Activated CD8-positive, alpha-beta T cell treated with anti-CD3 and anti-CD28 coated beads for 36 hours (primary cell): Measurements from ENCODE around the gene PTPN7. TPM values are rescaled to one million over a fixed set of nuclear protein-coding genes. Genes with fewer than 3 reads are reported as not detected.

Experiments
- ATAC-seq: fragments of 200-7000 bp; cut with Tn5 transposase; one replicate; pipeline ENCODE4 v1.10.0; 2021; ENCODE audit warnings: mild to moderate bottlenecking, moderate library complexity
- CTCF ChIA-PET: fragments of 350-600 bp; sonication (Branson Sonifier 250); formaldehyde crosslinking; loops from one replicate; lab custom pipeline; 2021; ENCODE audit warnings: antibody characterized with exemption; lab: Charles Lee
- POLR2A ChIA-PET: fragments of 350-600 bp; sonication (Branson Sonifier 250); formaldehyde crosslinking; loops from one replicate; lab custom pipeline; 2021; ENCODE audit warnings: antibody characterized with exemption; lab: Charles Lee
- DNase-seq: peaks from one replicate; pipeline ENCODE4 v3.0.0-alpha.2; 2020
- H3K27ac Mint-ChIP-seq: one replicate; pipeline ENCODE4 v1.8.0; 2021; ENCODE audit warnings: mild to moderate bottlenecking, mixed read lengths
- H3K27me3 Mint-ChIP-seq: one replicate; pipeline ENCODE4 v1.8.0; 2021; ENCODE audit warnings: mixed read lengths
- H3K36me3 Mint-ChIP-seq: one replicate; pipeline ENCODE4 v1.8.0; 2021; ENCODE audit warnings: low read depth, mixed read lengths
- H3K4me1 Mint-ChIP-seq: one replicate; pipeline ENCODE4 v1.8.0; 2021; ENCODE audit warnings: low read depth, mixed read lengths
- H3K4me3 Mint-ChIP-seq: one replicate; pipeline ENCODE4 v1.8.0; 2021; ENCODE audit warnings: mild to moderate bottlenecking, moderate library complexity, mixed read lengths
- H3K9me3 Mint-ChIP-seq: one replicate; pipeline ENCODE4 v1.8.0; 2021; ENCODE audit warnings: mixed read lengths
- intact Hi-C: fragments of 100-400 bp; cut with micrococcal nuclease; formaldehyde crosslinking; loops from one replicate; pipeline ENCODE4 v1.10.0; 2022
- total RNA-seq, 2 experiments: library from RNA; stranded (reverse); gene quantifications; one replicate each; pipeline ENCODE4 v1.2.3, GENCODE V29; 2021
- TF ChIP-seq, protein P1 (sequence below): fragments of 200-600 bp; IDR thresholded peaks from one replicate; pipeline ENCODE4 v1.8.0; 2022; ENCODE audit warnings: antibody characterized with exemption, mild to moderate bottlenecking

Gene PTPN7
- total RNA-seq, 2 experiments from 2014 or later, result 195 to 200 TPM

DNA sequence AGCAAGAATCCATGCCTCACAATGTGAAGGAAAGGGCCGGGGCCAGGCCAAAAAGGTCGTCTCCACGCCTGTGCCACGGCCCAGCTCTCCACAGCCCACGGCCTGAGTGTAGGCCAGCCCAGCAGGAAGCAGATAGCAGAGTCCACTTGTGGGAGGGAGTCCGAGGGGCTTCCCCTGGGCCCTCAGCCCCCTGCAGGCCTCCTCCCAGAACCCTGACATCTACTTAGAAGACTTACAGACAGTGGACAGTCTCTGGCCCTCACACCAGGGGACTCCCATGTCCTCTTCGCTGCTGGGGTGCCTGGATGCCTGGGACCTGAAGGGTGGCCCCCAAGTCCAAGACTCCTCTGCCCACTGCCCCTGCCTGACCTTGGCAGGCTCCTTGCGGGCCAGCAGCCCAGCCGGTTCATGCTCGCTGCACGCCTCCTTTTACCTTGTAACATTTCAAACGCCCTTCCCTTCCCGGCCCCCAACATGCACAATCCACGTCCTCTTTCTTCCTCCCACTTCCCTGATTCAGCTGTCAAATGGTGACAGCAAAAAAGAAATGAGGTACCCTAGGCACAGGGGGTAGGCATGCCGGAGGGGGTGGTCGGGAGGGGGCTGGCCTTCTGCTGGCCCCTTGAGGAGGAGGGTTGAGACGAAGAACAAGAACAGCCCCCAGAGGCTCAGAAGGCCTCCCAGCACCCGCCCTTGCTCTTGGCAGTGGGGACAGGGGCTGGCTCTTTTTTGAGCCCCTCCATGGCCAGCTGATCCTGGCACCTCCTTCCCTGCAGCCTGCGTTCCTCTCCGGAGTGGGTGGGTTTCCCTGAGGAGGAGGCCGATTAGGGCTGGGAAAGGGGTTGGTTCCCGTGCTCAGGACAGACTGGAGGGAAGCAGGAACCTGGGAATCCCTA, 997 bp upstream of the PTPN7 start:
- peaks cover 63% of the 10 kb centered on the region for H3K4me1 Mint-ChIP-seq
- TF ChIP-seq, protein P1, sequence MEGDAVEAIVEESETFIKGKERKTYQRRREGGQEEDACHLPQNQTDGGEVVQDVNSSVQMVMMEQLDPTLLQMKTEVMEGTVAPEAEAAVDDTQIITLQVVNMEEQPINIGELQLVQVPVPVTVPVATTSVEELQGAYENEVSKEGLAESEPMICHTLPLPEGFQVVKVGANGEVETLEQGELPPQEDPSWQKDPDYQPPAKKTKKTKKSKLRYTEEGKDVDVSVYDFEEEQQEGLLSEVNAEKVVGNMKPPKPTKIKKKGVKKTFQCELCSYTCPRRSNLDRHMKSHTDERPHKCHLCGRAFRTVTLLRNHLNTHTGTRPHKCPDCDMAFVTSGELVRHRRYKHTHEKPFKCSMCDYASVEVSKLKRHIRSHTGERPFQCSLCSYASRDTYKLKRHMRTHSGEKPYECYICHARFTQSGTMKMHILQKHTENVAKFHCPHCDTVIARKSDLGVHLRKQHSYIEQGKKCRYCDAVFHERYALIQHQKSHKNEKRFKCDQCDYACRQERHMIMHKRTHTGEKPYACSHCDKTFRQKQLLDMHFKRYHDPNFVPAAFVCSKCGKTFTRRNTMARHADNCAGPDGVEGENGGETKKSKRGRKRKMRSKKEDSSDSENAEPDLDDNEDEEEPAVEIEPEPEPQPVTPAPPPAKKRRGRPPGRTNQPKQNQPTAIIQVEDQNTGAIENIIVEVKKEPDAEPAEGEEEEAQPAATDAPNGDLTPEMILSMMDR, result no peak
- ATAC-seq (no peak), DNase-seq (peak; percentile 53)
- peaks cover 37% of the 10 kb centered on the region for H3K36me3 Mint-ChIP-seq
- H3K27me3 Mint-ChIP-seq, result no peaks in the 10 kb centered on the region
- intact Hi-C loops, result no loop called here
- peak overlapping the region; percentile 95 for H3K4me3 Mint-ChIP-seq
- ChIA-PET CTCF (interaction anchor here (1.1 to 2.6 kb wide), 10 partner anchors 10 to 154 kb away, joined by 3 to 27 read pairs (median 4); partner anchors contain the start of gene ARL8A), POLR2A (interaction anchor here (1.3 to 13.6 kb wide), 5 partner anchors 9 to 332 kb away, joined by 4 to 124 read pairs (median 14); partner anchors contain the start of genes ARL8A and IPO9)
- no peaks in the 10 kb centered on the region for H3K9me3 Mint-ChIP-seq
- peak overlapping the region; percentile 95 for H3K27ac Mint-ChIP-seq

GRCh38 chr1:202159534-202160371, 649 bp downstream of the PTPN7 start:
- H3K9me3 Mint-ChIP-seq, result no peaks in the 10 kb centered on the region
- peaks cover 71% of the 10 kb centered on the region for H3K4me1 Mint-ChIP-seq
- CTCF ChIA-PET, result interaction anchor here (0.9 to 2.6 kb wide), 14 partner anchors 8 to 196 kb away, joined by 3 to 27 read pairs (median 4); partner anchors contain the start of genes ARL8A and LGR6
- peak; percentile 90 for DNase-seq
- peak overlapping the region; percentile 95 for H3K4me3 Mint-ChIP-seq
- POLR2A ChIA-PET, result interaction anchor here (0.7 to 13.6 kb wide), 8 partner anchors 8 to 58 kb away, joined by 3 to 124 read pairs (median 6); partner anchors contain the start of gene ARL8A
- H3K27ac Mint-ChIP-seq, result peak overlapping the region; percentile 95
- TF ChIP-seq, protein P1, result no peak
- peak; percentile 44 for ATAC-seq
- peaks cover 53% of the 10 kb centered on the region for H3K36me3 Mint-ChIP-seq
- intact Hi-C loops, result no loop called here
- no peaks in the 10 kb centered on the region for H3K27me3 Mint-ChIP-seq

DNA sequence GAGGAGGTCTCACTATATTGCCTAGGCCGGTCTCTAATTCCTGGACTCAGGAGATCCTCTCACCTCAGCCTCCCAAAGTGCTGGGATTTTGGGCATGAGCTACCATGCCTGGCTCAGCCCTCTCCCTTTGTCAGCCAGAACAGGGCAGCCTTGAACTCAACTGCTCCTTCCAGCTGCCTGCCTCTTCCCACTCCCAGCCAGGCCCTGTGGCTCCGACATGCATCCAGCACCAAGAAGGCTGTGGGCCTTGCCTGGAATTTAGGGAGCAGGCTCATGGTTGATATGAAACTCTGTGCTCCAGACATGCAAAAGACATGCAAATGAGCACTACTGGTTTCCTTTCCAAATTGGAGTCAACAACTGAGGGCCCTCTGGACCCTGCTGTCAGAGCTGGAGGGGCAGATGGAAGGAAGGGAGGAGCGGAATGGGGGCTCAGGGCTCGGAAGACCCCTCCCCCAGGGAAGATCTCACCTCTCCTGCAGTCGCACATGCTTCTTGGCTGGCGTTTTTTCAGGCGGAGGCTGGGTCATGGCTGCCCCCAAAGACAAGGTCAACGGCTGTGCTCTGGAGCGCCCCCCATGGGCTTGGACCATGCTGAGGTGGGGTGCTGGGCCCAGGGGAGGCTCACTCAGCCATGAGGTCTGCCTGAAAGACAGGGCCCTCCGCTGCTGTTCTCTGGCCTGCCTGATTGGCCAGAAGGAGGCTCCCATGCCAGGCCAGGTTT, 1.4 kb downstream of the PTPN7 start:
- peak; percentile 5 for ATAC-seq
- CTCF ChIA-PET, result interaction anchor here (2.0 to 2.6 kb wide), 2 partner anchors 11 to 15 kb away, joined by 9 to 27 read pairs; partner anchors contain the start of gene ARL8A
- Mint-ChIP-seq H3K27ac (peak overlapping the region; percentile 95), H3K27me3 (no peaks in the 10 kb centered on the region), H3K36me3 (peaks cover 59% of the 10 kb centered on the region), H3K4me3 (peak overlapping the region; percentile 95), H3K4me1 (peaks cover 66% of the 10 kb centered on the region), H3K9me3 (no peaks in the 10 kb centered on the region)
- TF ChIP-seq, protein P1, result peak; percentile 19
- DNase-seq, result peak; percentile 71
- intact Hi-C loops, result no loop called here
- POLR2A ChIA-PET, result interaction anchor here (1.0 to 13.6 kb wide), 3 partner anchors 14 to 58 kb away, joined by 3 to 124 read pairs (median 16); partner anchors contain the start of gene ARL8A

DNA sequence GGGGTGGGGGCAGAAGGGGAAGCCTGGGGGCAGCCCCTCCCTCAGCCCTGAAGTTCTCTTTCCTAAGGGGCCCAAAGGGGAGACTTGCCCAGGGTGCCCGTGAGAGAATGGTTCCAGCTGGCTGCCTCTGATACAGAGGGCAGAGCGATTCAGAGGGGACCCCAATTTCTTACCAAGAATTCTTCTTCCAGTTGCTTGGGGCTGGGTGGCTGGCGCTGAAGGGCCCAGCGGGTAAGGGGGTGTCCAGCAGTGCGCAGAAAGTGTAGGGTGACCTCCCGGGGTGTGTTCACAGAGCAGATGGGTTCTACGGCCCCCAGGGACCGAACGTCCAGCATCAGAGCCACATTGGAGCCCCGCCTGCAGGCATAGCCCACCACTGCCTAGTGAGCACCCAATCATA, 2.5 kb downstream of the PTPN7 start:
- DNase-seq, result no peak
- H3K9me3 Mint-ChIP-seq, result no peaks in the 10 kb centered on the region
- CTCF ChIA-PET, result interaction anchor here (1.2 kb wide), 1 partner anchor 35 kb away, joined by 4 read pairs; the partner anchor contains the start of gene LGR6
- H3K27ac Mint-ChIP-seq, result peak overlapping the region; percentile 95
- TF ChIP-seq, protein P1, result no peak
- POLR2A ChIA-PET, result interaction anchor here (13.6 kb wide), 1 partner anchor 13 kb away, joined by 124 read pairs; the partner anchor contains the start of gene ARL8A
- intact Hi-C loops, result no loop called here
- peak overlapping the region; percentile 95 for H3K4me3 Mint-ChIP-seq
- peaks cover 61% of the 10 kb centered on the region for H3K4me1 Mint-ChIP-seq
- H3K36me3 Mint-ChIP-seq, result peaks cover 68% of the 10 kb centered on the region
- ATAC-seq, result no peak
- H3K27me3 Mint-ChIP-seq, result no peaks in the 10 kb centered on the region
